ENCODE results near the gene LRRC15. TPM values are rescaled to one million over a fixed set of nuclear protein-coding genes. Genes with fewer than 3 reads are reported as not detected.
A peak's percentile ranks its signal among the peaks of the same experiment; 100 is the strongest.

The LRRC15 gene
- total RNA-seq, 1 donor from 2014 or later, result 0.20 TPM

- DNase-seq (ENCODE audit: low read depth in 2 of 2), result peak; percentile 82 to 95
Observed at GRCh38 chr3:194364652-194365434, 4.7 kb downstream of the LRRC15 start.

- DNase-seq (ENCODE audit: low read depth in 2 of 2), result no peak
Observed at GRCh38 chr3:194364314-194364651, 5.3 kb downstream of the LRRC15 start.

DNA sequence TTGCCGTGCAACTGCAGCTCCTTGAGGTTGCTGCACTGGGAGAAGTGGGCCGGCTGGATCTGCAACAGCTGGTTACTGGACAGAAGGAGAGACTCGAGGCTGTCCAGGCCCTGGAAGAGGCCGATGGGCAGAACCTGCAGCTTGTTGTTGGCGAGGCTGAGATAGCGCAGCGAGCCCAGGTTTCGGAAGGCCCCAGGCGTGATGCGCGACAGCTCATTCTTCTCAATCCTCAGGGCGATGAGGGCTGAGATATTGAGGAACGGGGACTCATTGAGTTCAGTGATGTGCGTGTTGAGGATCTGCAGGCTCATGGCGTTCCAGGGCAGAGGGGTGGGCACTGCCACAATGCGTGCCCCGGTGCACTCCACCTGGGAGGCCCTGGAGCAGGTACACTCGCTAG is 9.0 kb downstream of the LRRC15 start:
- no peak for DNase-seq (ENCODE audit: low read depth in 2 of 2)

GRCh38 chr3:194357681-194358080 is 11.9 kb downstream of the LRRC15 start:
- no peak for DNase-seq (ENCODE audit: low read depth in 2 of 2)

- no peak for DNase-seq (ENCODE audit: low read depth in 2 of 2)
Observed at GRCh38 chr3:194355379-194355778, 14.2 kb downstream of the LRRC15 start.

DNA sequence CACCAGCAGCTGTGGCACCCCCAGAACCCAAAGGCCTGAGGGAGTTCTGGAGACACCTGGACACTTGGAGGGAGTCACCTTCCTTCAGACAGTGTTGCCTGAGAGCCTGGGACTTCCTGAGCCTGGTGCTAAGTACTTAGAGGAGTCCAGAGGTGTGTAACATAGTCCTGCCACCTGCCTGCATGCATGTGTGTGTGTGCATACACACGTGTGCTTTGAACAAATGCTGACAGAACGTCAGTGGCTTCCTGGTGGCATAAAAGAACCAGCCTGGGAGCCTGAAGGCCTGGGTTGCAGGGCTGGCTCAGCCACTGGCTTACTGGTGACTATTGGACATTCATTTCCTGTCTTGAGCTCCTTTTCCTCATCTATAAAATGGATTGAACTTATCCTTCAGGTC is 15.2 kb downstream of the LRRC15 start:
- DNase-seq (ENCODE audit: low read depth in 2 of 2), result no peak

DNA sequence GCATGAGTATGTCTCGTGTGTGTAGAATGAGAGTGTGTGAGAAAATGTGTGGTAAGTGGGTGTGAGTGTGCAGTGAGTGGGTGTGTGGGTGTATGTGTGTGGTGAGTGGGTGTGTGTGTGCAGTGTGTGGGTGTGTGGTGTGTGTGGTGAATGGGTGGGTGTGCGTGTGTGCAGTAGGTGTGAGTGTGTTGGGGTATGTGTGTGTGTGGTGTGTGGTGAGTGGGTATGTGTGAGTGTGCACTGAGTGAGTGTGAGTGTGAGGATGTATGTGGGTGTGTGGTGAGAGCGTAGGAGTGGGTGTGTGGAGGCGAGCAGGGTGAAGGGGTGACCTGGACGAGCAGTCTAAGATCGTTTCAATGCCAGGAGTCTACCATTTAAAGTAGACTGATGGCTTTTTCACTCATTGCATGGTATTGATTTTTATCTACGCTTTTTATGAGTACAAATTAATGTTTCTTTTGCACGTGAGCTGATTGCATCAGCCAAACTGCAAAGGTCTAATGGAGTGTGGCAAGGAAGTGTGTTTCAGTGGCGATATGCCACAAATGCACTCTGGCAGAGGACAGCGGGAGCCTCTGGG is 16.8 kb downstream of the LRRC15 start:
- no peak for DNase-seq (ENCODE audit: low read depth in 2 of 2)

DNA sequence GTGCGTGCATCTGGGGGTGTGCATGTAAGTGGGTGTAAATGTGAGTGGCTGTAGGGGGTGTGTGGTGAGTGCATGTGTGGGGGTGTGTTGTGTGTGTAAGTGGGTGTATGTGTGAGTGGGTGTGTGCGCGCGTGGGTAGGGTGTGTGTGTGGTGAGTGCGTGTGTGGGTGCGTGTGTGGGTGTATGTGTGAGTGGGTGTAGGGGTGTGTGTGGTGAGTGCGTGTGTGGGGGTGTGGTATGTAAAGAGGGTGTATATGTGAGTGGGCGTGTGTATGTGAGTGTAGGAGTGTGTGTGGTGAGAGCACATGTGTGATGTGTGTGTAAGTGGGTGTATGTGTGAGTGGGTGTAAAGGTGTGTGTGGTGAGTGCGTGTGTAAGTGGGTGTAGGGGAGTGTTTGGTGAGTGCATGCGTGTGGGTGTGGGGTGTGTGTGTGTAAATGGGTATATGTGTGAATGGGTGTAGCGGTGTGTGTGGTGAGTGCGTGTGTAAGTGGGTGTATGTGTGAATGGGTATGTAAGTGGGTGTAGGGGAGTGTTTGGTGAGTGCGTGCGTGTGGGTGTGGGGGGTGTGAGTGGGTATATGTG is 17.5 kb downstream of the LRRC15 start:
- DNase-seq (ENCODE audit: low read depth in 2 of 2), result no peak

DNA sequence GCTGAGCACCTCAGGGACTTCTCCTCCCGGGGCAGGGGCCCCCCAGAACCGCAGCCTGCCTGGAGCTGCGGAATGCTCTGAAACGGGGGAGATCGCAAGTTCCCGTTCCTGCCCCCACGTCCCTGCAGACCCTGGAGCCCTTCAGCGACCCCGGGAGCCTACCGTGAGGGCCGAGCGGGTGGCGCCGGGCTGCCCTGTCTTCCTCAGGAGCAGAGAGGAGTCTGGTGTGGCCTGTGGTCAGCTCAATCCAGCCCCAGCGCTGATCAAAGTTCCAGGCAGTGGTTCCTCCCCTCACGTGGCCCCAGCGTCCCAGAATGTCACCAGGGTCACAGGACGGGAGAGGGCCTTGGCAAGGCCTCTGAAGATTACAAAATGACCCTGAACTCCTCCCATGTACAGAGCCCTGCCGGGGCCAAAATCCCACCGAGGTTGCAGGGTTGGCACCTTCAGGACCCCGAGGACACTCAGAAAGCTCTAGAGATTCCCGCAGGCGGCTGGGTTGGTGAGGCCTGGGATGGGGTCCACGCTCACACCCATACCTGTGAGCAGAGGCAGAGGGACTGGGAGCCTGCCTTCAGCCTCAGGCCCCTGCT is 18.4 kb downstream of the LRRC15 start, which contains the start of gene CPN2:
TSS of gene CPN2 (minus strand) at position 249 of the 593 bp plus-strand sequence. CDS start 8,626 bp downstream, outside the sequence.
- DNase-seq (ENCODE audit: low read depth in 2 of 2), result no peak

DNA sequence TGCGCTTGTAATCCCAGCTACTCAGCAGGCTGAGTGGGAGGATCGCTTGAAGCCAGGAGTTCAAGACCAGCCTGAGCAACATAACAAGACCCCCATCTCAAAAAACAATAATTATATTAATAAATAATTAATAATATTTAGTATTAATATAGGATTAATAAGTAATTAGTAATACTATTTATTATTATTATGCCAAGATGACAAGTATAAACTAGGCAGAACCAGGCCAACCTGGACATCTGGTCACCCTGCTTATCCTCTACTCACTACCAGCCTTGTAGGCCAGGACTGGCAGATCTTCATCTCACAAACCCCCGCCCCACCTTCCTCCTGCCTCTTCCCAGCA is 18.8 kb downstream of the LRRC15 start:
- DNase-seq (ENCODE audit: low read depth in 2 of 2), result no peak

- no peak for DNase-seq (ENCODE audit: low read depth in 2 of 2)
Observed at GRCh38 chr3:194348354-194348753, 21.2 kb downstream of the LRRC15 start.

DNA sequence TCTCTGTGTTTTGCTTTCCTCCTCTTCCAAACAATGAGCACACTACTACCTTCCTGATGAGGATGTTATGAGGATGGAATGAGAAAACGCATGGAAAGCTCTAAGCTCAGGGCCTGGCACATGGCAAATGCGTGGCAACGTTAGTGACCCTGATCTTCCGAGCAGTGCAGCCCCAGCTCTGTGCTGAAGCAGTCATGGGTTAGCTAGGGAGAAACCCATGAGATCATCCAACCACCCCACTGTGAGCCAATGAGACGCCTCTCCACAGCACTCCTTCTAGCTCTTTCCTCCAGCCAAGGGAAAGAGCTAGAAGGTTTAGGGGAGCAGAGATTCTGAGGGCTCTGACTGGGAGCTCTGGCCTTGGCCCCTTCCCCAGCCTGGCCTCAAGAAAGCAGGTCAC is 22.9 kb downstream of the LRRC15 start:
- peak in 1 of 2 donors; percentile 13 for DNase-seq (ENCODE audit: low read depth in 2 of 2)

DNA sequence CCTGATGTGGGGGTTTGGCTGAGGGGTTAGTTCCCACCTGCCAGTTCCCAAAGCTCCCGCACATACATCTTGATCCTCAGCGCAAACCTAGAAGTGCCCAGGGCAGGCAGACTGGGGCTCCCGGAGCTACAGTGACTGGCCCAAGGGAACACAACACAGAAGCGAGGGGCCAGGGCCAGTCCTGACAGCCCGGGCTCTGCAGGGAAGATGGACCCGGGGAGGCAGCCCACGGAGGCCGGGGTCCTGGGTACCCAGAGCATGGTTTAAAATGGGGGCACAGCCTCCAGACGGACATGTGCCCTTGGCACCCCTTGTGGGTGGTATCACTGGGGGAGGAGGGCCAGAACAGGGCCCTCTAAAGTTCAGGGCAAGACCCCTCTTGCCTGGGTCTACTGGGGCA is 23.5 kb downstream of the LRRC15 start:
- no peak for DNase-seq (ENCODE audit: low read depth in 2 of 2)

GRCh38 chr3:194344012-194344411 is 25.5 kb downstream of the LRRC15 start:
- peak; percentile 57 to 80 for DNase-seq (ENCODE audit: low read depth in 2 of 2)

DNA sequence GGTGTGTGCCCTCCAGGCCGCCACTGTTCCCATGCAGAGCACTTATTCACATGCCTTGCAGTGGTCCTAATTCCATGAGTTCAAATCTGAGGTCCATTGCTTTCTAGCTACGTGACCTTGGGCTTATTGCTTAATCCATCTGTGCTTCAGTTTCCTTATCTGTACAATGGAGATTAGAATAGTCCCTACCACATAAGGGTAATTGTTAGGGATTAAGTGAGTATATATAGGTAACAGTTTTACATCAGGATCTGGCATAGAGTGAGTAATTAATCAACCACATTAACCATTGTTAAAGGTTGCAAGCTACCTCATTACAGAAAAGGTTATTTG is 26.0 kb downstream of the LRRC15 start:
- DNase-seq (ENCODE audit: low read depth in 2 of 2), result no peak

- no peak for DNase-seq (ENCODE audit: low read depth in 2 of 2)
Observed at GRCh38 chr3:194342861-194343560, 26.5 kb downstream of the LRRC15 start.

- DNase-seq (ENCODE audit: low read depth in 2 of 2), result no peak
Observed at GRCh38 chr3:194340757-194341400, 28.7 kb downstream of the LRRC15 start.

- no peak for DNase-seq (ENCODE audit: low read depth in 2 of 2)
Observed at GRCh38 chr3:194339840-194340239, 29.7 kb downstream of the LRRC15 start.

GRCh38 chr3:194339356-194339755 is 30.2 kb downstream of the LRRC15 start:
- DNase-seq (ENCODE audit: low read depth in 2 of 2), result no peak

DNA sequence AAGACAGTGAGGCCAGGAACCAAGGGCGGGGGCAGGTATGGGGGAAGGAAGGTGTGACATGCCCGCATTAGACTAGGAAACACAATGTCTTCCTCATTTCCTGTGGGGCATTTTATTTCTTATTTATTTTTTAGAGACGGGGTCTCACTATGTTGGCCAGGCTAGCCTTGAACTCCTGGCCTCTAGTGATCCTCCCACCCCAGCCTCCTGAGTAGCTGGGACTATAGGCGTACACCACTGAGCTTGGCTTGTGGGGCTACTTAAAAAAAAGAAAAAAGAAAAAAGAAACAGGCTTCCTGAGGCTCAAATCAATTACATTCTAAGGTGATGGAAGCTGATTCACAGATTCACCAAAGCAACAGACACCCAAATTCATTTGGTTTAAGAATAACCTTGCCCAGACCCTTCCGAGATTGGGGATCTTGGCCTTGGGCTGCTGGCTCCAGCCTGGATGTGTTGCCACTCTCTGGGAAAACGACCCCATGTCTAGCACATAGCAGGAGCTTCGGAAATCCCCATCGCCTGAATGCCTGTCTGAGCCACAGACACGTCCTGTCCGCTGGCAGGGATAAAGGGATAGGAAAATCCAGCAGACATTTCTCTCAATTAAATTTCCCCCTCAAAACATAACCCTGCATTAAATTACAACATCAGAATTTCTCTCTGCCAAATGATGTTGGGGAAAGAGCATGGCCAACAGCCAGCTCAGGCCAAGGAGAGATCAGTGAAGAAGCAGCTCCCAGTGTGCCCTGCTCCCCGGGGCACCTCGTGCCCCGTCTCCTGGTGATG is 31.4 kb downstream of the LRRC15 start:
- peak in 1 of 2 donors; percentile 75 for DNase-seq (ENCODE audit: low read depth in 2 of 2)
